WTC11 (cell line): Measurements from ENCODE around the gene ANTXR1. TPM values are rescaled to one million over a fixed set of nuclear protein-coding genes. Genes with fewer than 3 reads are reported as not detected.

Experiments
- ATAC-seq: fragments of 200-7000 bp; cut with Tn5 transposase; 2 replicates; pipeline ENCODE4 v1.10.0; 2021; ENCODE audit warnings: mild to moderate bottlenecking, moderate library complexity
- CTCF ChIA-PET: fragments of 300-600 bp; sonication (Branson Sonifier 250); formaldehyde crosslinking; loops from one replicate; lab custom pipeline; 2021; ENCODE audit warnings: antibody characterized with exemption; lab: Charles Lee
- POLR2A ChIA-PET: fragments of 350-600 bp; sonication (Branson Sonifier 250); formaldehyde crosslinking; loops from one replicate; lab custom pipeline; 2021; ENCODE audit warnings: antibody characterized with exemption; lab: Charles Lee
- DNase-seq: peaks from one replicate; pipeline ENCODE4 v3.0.0; 2021; ENCODE audit warnings: low spot score
- H3K27ac Mint-ChIP-seq: 2 replicates; pipeline ENCODE4 v1.8.0; 2021; ENCODE audit warnings: mixed read lengths
- H3K27me3 Mint-ChIP-seq: 2 replicates; pipeline ENCODE4 v1.8.0; 2021; ENCODE audit warnings: low read depth, mild to moderate bottlenecking, moderate library complexity, mixed read lengths
- H3K36me3 Mint-ChIP-seq: 2 replicates; pipeline ENCODE4 v1.8.0; 2021; ENCODE audit warnings: mixed read lengths
- H3K4me1 Mint-ChIP-seq: 2 replicates; pipeline ENCODE4 v1.8.0; 2022; ENCODE audit warnings: mixed read lengths
- H3K4me3 Mint-ChIP-seq: 2 replicates; pipeline ENCODE4 v1.8.0; 2021; ENCODE audit warnings: mild to moderate bottlenecking, moderate library complexity, mixed read lengths
- H3K9me3 Mint-ChIP-seq: 2 replicates; pipeline ENCODE4 v1.8.0; 2021; ENCODE audit warnings: mixed read lengths
- AR ChIP-seq: fragments of 250-450 bp; sonication (Bioruptor Pico); IDR thresholded peaks from 2 replicates; pipeline ENCODE4 v1.9.0; 2021; ENCODE audit warnings: mild to moderate bottlenecking
- ARID4B ChIP-seq: sonication (generic); formaldehyde crosslinking; IDR thresholded peaks from 2 replicates; pipeline ENCODE4 v1.8.0; 2023; ENCODE audit warnings: missing genetic modification reagents, mild to moderate bottlenecking, borderline replicate concordance
- ETV6 ChIP-seq: sonication (generic); formaldehyde crosslinking; IDR thresholded peaks from 2 replicates; pipeline ENCODE4 v1.8.1; 2022; ENCODE audit warnings: mild to moderate bottlenecking, missing genetic modification reagents
- HMGA2 ChIP-seq: fragments of 250-450 bp; sonication (Bioruptor Pico); IDR thresholded peaks from 2 replicates; pipeline ENCODE4 v1.4.0; 2021; ENCODE audit warnings: mild to moderate bottlenecking, moderate library complexity
- IRF2 ChIP-seq: sonication (generic); formaldehyde crosslinking; IDR thresholded peaks from 2 replicates; pipeline ENCODE4 v1.8.0; 2022; ENCODE audit warnings: low read depth, missing genetic modification reagents, borderline replicate concordance
- NFATC4 ChIP-seq: fragments of 250-450 bp; sonication (Bioruptor Pico); IDR thresholded peaks from 2 replicates; pipeline ENCODE4 v1.9.0; 2021; ENCODE audit warnings: mild to moderate bottlenecking
- NFE2L1 ChIP-seq: sonication (generic); formaldehyde crosslinking; IDR thresholded peaks from 2 replicates; pipeline ENCODE4 v1.8.1; 2023; ENCODE audit warnings: missing genetic modification reagents
- NR1H2 ChIP-seq: sonication (generic); formaldehyde crosslinking; IDR thresholded peaks from 2 replicates; pipeline ENCODE4 v1.9.0; 2021; ENCODE audit warnings: mild to moderate bottlenecking, moderate library complexity, missing genetic modification reagents
- NR3C1 ChIP-seq: sonication (generic); formaldehyde crosslinking; conservative IDR thresholded peaks from 2 replicates; pipeline ENCODE4 v1.8.1; 2023; ENCODE audit warnings: low read depth, mild to moderate bottlenecking, missing genetic modification reagents
- RELA ChIP-seq: sonication (generic); formaldehyde crosslinking; IDR thresholded peaks from 2 replicates; pipeline ENCODE4 v1.8.1; 2022; ENCODE audit warnings: missing genetic modification reagents, mild to moderate bottlenecking, borderline replicate concordance
- SP1 ChIP-seq: sonication (generic); formaldehyde crosslinking; conservative IDR thresholded peaks from 2 replicates; pipeline ENCODE4 v1.8.1; 2022; ENCODE audit warnings: missing genetic modification reagents
- TEAD1 ChIP-seq: sonication (generic); formaldehyde crosslinking; IDR thresholded peaks from 2 replicates; pipeline ENCODE4 v1.8.0; 2022; ENCODE audit warnings: mild to moderate bottlenecking, missing genetic modification reagents
- USF1 ChIP-seq: sonication (generic); formaldehyde crosslinking; IDR thresholded peaks from 2 replicates; pipeline ENCODE4 v1.8.0; 2022; ENCODE audit warnings: mild to moderate bottlenecking, missing genetic modification reagents
- ZNF232 ChIP-seq: sonication (generic); formaldehyde crosslinking; IDR thresholded peaks from 2 replicates; pipeline ENCODE4 v1.8.0; 2022; ENCODE audit warnings: mild to moderate bottlenecking, missing genetic modification reagents
- ZNF317 ChIP-seq: sonication (generic); formaldehyde crosslinking; IDR thresholded peaks from 2 replicates; pipeline ENCODE4 v1.8.1; 2023; ENCODE audit warnings: low read depth, mild to moderate bottlenecking, moderate library complexity, missing genetic modification reagents, borderline replicate concordance
- ZNF423 ChIP-seq: fragments of 250-450 bp; sonication (Bioruptor Pico); IDR thresholded peaks from 2 replicates; pipeline ENCODE4 v2.1.2; 2022; ENCODE audit warnings: mild to moderate bottlenecking, moderate library complexity
- ZNF512 ChIP-seq: sonication (generic); formaldehyde crosslinking; IDR thresholded peaks from 2 replicates; pipeline ENCODE4 v1.8.1; 2022; ENCODE audit warnings: missing genetic modification reagents, borderline replicate concordance
- ZNF671 ChIP-seq: fragments of 250-450 bp; sonication (Bioruptor Pico); IDR thresholded peaks from 2 replicates; pipeline ENCODE4 v1.8.0; 2021; ENCODE audit warnings: mild to moderate bottlenecking
- total RNA-seq: library from RNA; stranded (reverse); gene quantifications from 3 replicates; pipeline ENCODE4 v1.2.3, GENCODE V29; 2021
- TF ChIP-seq, protein P1 (sequence below): sonication (generic); formaldehyde crosslinking; IDR thresholded peaks from 2 replicates; pipeline ENCODE4 v1.8.0; 2022; ENCODE audit warnings: mild to moderate bottlenecking, missing genetic modification reagents

Gene ANTXR1
- total RNA-seq, 1 experiment from 2014 or later = 30.0 TPM

- DNase-seq = no peak
- POLR2A ChIA-PET = no interaction called here
- Mint-ChIP-seq H3K27ac (no peak overlapping the region), H3K36me3 (no peaks in the 10 kb centered on the region), H3K4me3 (no peak overlapping the region), H3K9me3 (no peaks in the 10 kb centered on the region), H3K27me3 (no peaks in the 10 kb centered on the region), H3K4me1 (no peaks in the 10 kb centered on the region)
- no peak for ATAC-seq
- TF ChIP-seq NFATC4 (CRISPR knock-in tag) (no peak), SP1 (no peak), ZNF423 (CRISPR knock-in tag) (no peak), RELA (CRISPR knock-in tag) (no peak), IRF2 (no peak), AR (no peak), ZNF512 (CRISPR knock-in tag) (no peak), NFE2L1 (CRISPR knock-in tag) (no peak), ARID4B (no peak), ZNF671 (CRISPR knock-in tag) (no peak), ZNF317 (CRISPR knock-in tag) (no peak), ZNF232 (CRISPR knock-in tag) (no peak), NR1H2 (CRISPR knock-in tag) (no peak), USF1 (CRISPR knock-in tag) (no peak), HMGA2 (no peak), NR3C1 (CRISPR knock-in tag) (no peak), TEAD1 (CRISPR knock-in tag) (no peak), ETV6 (no peak)
- TF ChIP-seq, protein P1, sequence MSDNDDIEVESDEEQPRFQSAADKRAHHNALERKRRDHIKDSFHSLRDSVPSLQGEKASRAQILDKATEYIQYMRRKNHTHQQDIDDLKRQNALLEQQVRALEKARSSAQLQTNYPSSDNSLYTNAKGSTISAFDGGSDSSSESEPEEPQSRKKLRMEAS (CRISPR knock-in tag) = no peak
- CTCF ChIA-PET = interaction anchor here (1.4 kb wide), 1 partner anchor 45 kb away, joined by 6 read pairs; no protein-coding TSS in a partner anchor
Observed at GRCh38 chr2:68989035-68989434, 23.9 kb upstream of the ANTXR1 start.
